PFSK-1 (cell line): ENCODE data around the gene YWHAQ.

ENCODE experiments used
- FOXP2 ChIP-seq: optimal IDR thresholded peaks from 2 replicates; pipeline ENCODE3; 2011; ENCODE audit warnings: borderline replicate concordance, control low read depth, inconsistent platforms; ENCODE audit not compliant: insufficient read depth; ENCODE audit errors: extremely low read length, extremely low read depth
- POLR2AphosphoS5 ChIP-seq: IDR thresholded peaks from 2 replicates; pipeline ENCODE4 v1.6.1; 2012; ENCODE audit warnings: low read depth, mild to moderate bottlenecking, control low read depth, low read length, moderate library complexity
- SIN3A ChIP-seq: IDR thresholded peaks from 2 replicates; pipeline ENCODE4 v1.6.1; 2012; ENCODE audit warnings: mild to moderate bottlenecking, low read length, moderate library complexity, borderline replicate concordance; ENCODE audit not compliant: insufficient read depth
- TAF1 ChIP-seq: IDR thresholded peaks from 2 replicates; pipeline ENCODE4 v1.6.1; 2012; ENCODE audit warnings: low read length, control low read depth, borderline replicate concordance; ENCODE audit not compliant: insufficient read depth
- TF ChIP-seq, protein P1 (sequence below), 2 experiments: IDR thresholded peaks; 2 replicates each; pipeline versions ENCODE4 v1.6.1 to v1.8.0; 2011 to 2012; ENCODE audit warnings: low read depth in 2 of 2, low read length in 2 of 2, control low read depth in 1 of 2, inconsistent platforms in 1 of 2, mild to moderate bottlenecking in 1 of 2, moderate library complexity in 1 of 2; ENCODE audit not compliant: insufficient read depth in 1 of 2

YWHAQ gene

DNA sequence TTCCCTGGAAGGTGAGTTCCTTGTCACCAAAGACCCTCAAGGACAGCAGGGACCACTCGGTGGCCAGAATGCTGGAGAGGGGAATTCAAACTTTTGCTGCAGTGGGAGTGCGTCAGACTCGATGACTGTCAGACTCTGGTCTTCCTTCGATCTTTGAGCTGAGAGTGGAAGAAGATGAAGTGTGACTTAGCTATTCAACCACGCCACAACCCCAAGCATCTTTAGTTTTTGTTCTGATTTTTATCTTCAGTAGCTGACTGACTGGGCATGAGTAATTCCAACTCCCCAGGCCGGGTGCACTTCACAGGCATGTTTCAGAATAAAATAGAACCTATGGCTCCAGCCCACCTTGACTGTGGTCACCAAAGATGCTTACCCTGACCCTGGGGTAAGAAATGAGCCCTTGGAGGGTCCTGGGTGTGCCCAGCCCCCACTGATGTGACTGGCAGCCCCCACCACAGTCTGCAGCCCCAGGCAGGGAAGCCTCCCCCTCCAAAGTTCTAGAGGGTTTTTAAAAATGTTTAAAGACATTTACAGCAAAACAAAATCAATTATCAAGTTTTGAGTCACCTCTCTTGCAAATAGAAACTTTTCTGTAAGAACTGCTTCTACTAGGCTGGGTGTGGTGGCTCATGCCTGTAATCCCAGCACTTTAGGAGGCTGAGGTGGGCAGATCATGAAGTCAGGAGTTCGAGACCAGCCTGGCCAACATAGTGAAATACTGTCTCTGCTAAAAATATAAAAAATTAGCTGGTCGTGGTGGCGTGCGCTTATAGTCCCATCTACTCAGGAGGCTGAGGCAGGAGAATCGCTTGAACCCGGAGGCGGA lies 24.9 kb upstream of the YWHAQ start:
- no peak for TF ChIP-seq SIN3A
- no peak for TF ChIP-seq POLR2AphosphoS5
- TF ChIP-seq, protein P1, sequence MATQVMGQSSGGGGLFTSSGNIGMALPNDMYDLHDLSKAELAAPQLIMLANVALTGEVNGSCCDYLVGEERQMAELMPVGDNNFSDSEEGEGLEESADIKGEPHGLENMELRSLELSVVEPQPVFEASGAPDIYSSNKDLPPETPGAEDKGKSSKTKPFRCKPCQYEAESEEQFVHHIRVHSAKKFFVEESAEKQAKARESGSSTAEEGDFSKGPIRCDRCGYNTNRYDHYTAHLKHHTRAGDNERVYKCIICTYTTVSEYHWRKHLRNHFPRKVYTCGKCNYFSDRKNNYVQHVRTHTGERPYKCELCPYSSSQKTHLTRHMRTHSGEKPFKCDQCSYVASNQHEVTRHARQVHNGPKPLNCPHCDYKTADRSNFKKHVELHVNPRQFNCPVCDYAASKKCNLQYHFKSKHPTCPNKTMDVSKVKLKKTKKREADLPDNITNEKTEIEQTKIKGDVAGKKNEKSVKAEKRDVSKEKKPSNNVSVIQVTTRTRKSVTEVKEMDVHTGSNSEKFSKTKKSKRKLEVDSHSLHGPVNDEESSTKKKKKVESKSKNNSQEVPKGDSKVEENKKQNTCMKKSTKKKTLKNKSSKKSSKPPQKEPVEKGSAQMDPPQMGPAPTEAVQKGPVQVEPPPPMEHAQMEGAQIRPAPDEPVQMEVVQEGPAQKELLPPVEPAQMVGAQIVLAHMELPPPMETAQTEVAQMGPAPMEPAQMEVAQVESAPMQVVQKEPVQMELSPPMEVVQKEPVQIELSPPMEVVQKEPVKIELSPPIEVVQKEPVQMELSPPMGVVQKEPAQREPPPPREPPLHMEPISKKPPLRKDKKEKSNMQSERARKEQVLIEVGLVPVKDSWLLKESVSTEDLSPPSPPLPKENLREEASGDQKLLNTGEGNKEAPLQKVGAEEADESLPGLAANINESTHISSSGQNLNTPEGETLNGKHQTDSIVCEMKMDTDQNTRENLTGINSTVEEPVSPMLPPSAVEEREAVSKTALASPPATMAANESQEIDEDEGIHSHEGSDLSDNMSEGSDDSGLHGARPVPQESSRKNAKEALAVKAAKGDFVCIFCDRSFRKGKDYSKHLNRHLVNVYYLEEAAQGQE (IDR thresholded peaks at IDR 0.05; ENCODE audit: insufficient read depth in 1 of 2, low read depth in 2 of 2, low read length in 2 of 2): no peak
- no peak for TF ChIP-seq FOXP2

DNA sequence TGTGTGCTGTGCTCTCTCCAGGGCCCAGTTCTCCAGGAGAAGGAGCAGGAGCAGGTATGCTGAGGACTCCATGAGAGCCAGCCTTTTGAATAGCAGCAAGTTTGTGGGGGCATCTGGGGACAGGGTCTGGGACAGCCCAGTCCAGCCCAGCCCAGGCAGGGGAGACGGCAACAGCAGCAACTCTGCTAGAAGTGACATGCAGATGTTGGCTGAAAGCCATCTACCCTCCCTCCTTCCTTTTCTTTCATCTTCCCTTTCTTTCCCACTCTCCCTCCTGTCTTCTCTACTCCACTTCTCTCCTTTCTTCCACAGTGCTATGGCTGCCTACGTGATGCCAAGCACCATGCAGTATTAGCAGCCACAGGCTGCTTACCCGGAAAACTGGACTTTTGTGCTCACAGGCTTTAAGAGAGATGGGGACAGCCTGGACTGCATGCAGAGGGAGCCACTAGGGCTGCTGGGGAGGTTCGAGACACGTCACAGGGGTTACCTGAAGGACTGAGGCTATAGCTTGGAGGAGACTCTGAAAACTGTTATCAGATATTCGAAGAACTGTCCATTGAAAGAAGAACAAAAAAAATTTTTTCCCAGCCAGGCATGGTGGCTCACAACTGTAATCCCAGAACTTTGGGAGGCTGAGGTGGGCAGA lies 23.8 kb upstream of the YWHAQ start:
- TF ChIP-seq, protein P1 (IDR thresholded peaks at IDR 0.05; ENCODE audit: insufficient read depth in 1 of 2, low read depth in 2 of 2, low read length in 2 of 2): no peak
- TF ChIP-seq TAF1: no peak
- TF ChIP-seq FOXP2: no peak
- TF ChIP-seq POLR2AphosphoS5: no peak
- TF ChIP-seq SIN3A: no peak

DNA sequence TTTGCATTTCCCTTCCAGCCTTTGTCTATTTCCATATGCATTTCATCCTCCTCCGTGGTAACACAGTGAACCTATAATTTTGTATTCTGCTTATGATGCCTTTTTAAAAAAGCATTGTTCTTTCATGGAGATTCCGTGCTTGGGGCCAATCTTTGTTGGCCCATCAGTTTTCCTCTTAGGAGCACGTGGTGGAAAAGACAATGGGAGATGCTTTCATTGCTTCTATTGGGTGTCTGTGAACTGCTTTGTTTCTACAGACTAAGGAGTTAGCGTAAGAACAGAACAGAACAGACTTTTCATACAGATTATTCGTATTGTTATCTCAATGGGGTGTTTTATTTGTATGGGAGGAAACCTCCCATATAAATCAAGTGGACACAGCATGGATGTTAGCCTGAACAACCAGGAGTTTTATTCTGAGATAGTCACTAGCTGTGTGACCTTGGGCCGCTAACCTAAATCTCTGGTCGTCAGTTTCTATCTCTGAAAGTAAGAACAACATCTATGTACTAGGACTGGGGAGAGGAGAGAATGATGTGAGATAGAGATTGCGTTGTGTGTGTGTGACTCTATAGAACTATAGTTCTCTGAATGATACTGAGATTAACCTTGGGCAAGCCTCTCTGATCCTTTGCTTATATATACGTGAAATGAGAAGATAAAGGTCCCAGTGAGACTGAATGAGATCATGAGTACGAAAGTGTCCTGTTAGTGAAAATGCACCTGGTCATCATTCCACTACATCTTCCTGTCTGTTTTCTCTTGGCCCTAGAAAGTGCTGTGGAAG lies 22.9 kb upstream of the YWHAQ start:
- TF ChIP-seq TAF1: no peak

DNA sequence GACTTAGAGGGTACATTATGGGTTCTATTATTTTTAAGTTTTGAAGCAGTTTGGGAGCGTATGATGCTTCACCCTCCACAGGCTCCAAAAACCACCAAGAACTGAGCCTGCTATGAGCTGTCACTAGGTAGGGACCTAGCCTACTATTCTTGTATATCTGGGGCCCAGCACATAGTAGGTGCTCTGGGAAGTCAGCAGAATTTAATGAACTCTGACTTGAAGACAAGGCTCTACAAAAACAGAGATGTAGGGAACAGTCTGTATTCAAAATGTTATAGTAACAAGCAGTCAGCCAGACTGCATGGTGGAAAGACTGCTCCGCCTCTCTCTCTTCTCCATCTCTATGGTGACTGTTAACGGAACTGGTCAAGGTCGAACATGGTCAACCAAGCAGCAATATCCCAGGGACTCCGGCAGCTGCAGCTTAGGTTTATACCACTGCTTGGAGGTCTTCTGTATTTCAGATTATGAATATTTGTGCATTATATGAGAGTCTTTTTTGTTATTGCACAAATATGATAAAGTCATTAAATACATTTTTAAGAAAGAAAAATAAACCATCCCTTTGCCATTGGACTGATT lies 22.2 kb upstream of the YWHAQ start:
- TF ChIP-seq POLR2AphosphoS5 (no peak), FOXP2 (no peak), SIN3A (no peak), TAF1 (no peak)
- TF ChIP-seq, protein P1 (IDR thresholded peaks at IDR 0.05; ENCODE audit: insufficient read depth in 1 of 2, low read depth in 2 of 2, low read length in 2 of 2): no peak

DNA sequence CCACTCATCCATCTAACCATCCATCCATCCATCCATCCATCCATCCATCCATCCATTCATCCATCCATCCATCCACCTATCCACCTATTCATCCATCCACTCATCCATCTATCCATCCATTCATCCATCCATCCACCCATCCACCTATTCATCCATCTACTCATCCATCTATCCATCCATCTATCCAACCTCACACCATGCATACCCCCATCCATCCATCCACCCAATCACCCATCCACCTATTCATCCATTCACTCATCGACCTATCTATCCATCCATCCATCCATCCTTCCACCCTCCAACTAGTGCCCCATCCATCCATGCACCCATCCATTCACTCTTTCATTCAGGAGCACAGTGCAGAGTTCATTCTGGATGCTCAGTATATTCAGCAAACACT lies 21.5 kb upstream of the YWHAQ start:
- TF ChIP-seq, protein P1 (IDR thresholded peaks at IDR 0.05; ENCODE audit: insufficient read depth in 1 of 2, low read depth in 2 of 2, low read length in 2 of 2): no peak
- TF ChIP-seq TAF1: no peak
- TF ChIP-seq FOXP2: no peak
- TF ChIP-seq POLR2AphosphoS5: no peak
- no peak for TF ChIP-seq SIN3A
